Measurements from ENCODE around the gene CMPK1.
A peak's percentile ranks its signal among the peaks of the same experiment; 100 is the strongest.

- TF ChIP-seq EZH2 (IDR thresholded peaks at IDR 0.05; ENCODE audit: low read depth), result no peak
- TF ChIP-seq CTCF (conservative IDR thresholded peaks at IDR 0.05), result peak; percentile 81
These were observed 90.9 kb downstream of the CMPK1 start for GRCh38 chr1:47424336-47424982.

Data from PC-9 (cell line).